H1 (cell line): Measurements from ENCODE around the gene DND1. TPM values are rescaled to one million over a fixed set of nuclear protein-coding genes. Genes with fewer than 3 reads are reported as not detected.

Experiments
- CHD1 ChIP-seq: IDR thresholded peaks from 2 replicates; pipeline ENCODE4 v1.6.1; 2012; ENCODE audit warnings: low read depth, low read length, improper control_type of control experiment
- GABPA ChIP-seq: IDR thresholded peaks from 2 replicates; pipeline ENCODE4 v1.6.1; 2011; ENCODE audit warnings: mild to moderate bottlenecking, low read length, moderate library complexity, borderline replicate concordance; ENCODE audit not compliant: insufficient read depth
- RNF2 ChIP-seq: fragments of 200-900, 300-1000 bp; sonication (generic); IDR thresholded peaks from 2 replicates; pipeline ENCODE4 v1.7.1; 2016; ENCODE audit warnings: borderline replicate concordance, low read depth, mild to moderate bottlenecking, antibody characterized with exemption, low read length; ENCODE audit not compliant: poor library complexity, severe bottlenecking; ENCODE audit errors: missing control alignments
- SRF ChIP-seq: IDR thresholded peaks from 2 replicates; pipeline ENCODE4 v1.6.1; 2011; ENCODE audit warnings: mild to moderate bottlenecking, low read depth, low read length, moderate library complexity
- polyA plus RNA-seq, 7 experiments: library from polyadenylated mRNA; depleted of rRNA in 3 of 7; stranded (reverse) in 5 of 7; unstranded in 2 of 7; fragments of >200 nt in 5 of 7; fragments of 200-250 nt in 2 of 7; gene quantifications; 1 replicate in 5 of 7; 2 replicates in 1 of 7; 4 replicates in 1 of 7; pipeline versions ENCODE4 v1.2.1 to v1.2.3, GENCODE V29; 2011 to 2013; ENCODE audit warnings: missing spikeins in 2 of 7, mixed read lengths in 2 of 7
- total RNA-seq: library from RNA; stranded (reverse); fragmentation: NEBNext Ultra II Directional; extraction: Animal tissue kit (Norgen Biotek cat#: 25700); gene quantifications from 2 replicates; pipeline ENCODE4 v1.2.1, GENCODE V29; 2021

The DND1 gene
- total and polyA plus RNA-seq, 2 of the 8 experiments (the other 6 are each of a cell fraction or from before 2014, with no cell fraction given): 0.41 to 2.1 TPM

GRCh38 chr5:140628711-140629110, 44.7 kb downstream of the DND1 start (continued):
- TF ChIP-seq RNF2 (no peak), CHD1 (no peak), SRF (no peak), GABPA (no peak)
- TF ChIP-seq, all 59 proteins: peak for 0
